NCI-H1105 (cell line): ENCODE measurements around the gene ZNF292.
A peak's percentile ranks its signal among the peaks of the same experiment; 100 is the strongest.
"Not testable (repeated sequence)": the region's sequence is repeated elsewhere in the genome, so short reads cannot be mapped to it uniquely, and the experiment has no call there.

ENCODE experiments used
- DNase-seq: peaks from one replicate; lab custom pipeline; 2025; lab: John Stamatoyannopoulos, UW

The ZNF292 gene

DNA sequence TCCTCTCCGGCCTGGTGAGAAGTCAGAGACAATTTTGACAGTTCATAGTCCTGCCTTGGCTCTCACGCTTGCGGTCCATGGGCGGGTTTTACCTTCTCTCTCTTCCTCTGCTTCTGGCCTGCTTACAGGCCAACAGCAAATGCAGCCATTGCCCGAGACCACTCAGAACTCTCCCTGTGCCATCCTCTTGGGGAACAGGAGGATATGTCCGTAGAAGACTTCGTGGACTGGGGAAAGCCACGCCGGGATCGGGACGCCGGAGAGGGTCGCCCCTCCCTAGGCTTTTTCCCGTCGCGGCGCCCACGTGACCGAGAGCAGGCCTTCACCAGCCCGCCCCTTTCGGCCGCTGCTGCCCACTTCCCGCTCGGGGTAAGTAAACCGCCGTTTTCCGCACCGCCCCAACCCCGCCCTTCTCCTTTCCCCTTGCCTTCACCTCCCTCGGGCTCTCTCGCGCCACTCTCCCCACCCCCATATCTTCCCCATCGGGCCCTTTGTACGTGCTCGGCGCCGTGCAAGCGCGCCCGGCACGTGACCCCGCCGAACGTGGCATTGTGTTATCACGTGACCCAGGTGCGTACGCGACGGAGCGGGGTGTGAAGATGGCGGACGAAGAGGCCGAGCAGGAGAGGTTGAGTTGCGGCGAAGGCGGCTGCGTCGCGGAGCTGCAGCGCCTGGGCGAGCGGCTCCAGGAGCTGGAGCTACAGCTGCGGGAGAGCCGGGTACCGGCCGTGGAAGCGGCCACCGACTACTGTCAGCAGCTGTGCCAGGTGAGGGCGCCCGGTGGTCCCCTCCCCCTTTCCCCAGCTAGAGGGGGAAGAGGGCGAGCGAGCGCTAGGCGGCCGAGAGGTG, at the start of gene ZNF292:
TSS of gene ZNF292 (plus strand) at position 573 of the 849 bp plus-strand sequence. CDS start at position 600, 27 bp downstream.
- DNase-seq, result peak; percentile 99

DNA sequence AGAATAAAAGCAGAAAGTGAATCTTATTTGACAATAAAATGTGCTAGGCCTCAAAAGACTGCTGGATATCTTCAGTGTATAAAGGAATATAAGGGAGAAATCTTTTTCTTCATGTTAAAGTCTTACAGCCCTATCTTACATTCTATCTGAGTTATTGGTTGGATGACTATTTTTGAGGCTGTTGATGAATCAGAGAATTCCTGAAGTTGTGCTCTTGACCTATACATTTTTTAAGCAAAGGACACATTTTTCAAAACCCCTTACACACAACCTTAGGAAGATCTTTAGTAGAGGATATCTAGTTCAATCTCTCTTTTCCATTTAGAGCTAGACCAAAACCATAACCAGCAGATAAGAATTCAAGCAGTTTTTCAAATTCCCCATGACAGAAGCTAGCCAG, 49.5 kb upstream of the ZNF292 start:
- DNase-seq, result no peak

DNA sequence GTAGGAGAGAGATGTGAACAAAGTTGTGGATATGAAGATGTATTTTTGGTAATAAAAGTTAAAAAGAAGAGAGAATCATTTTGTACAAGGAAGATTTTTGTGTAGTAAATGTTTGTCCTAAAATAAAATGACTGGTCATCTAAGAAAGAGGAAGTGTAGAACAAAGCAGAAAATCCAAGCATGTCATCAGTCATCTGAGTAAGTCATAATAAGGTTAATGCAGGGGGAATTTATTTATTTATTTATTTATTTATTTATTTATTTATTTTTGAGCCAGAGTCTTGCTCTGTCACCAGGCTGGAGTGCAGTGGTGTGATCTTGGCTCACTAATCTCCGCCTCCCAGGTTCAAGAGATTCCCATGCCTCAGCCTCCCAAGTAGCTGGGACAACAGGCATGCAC, 44.7 kb upstream of the ZNF292 start:
- no peak for DNase-seq

DNA sequence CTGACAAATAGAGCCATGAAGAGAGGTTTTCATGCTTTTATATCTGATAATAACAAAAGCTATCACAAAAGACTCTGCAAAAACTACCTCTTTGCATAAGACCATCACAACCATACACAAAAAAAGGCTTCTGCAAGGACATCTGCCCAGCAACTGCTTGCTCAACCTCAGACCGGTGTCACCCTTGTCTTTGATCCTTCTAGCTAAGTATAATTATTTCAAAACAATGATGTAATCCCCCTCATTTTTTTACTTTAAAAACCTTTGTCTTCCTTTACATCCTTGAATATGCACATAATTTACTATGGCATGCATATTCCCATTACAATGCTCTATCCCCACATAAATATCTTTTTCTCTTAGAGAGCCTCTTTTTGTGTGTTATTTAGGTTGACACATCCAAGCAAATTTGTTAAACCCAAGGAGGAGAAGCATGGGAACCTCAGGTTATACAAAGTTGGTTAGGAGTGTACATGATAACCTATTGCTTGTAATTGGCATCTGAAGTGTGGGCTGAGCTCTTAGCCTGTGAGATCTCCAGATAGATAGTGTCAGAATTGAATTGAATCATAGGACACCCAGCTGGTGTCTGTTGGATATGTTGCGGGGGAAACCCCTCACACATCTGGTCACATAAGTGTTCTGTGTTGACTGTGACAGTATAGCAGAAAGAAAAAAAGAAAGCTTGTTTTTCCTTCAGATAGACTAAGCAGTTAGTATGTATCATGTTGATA, 39.8 kb upstream of the ZNF292 start:
- no peak for DNase-seq

DNA sequence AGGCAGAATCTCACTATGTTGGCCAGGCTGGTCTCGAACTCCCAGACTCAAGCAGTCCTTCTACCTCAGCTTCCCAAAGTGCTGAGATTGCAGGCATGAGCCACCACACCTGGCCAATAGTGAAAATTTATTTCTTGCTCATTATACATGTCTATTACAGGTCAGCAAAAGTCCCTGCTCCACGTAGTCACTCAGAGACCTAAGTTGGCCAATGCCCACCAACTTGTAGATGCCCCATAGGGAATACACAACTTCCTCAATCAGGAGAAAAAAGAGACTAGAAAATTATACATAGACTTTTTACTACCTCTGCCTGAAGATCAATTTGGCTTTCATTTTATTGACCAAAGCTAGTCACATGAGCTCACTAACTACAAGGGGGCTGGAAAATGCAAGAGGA, 38.4 kb upstream of the ZNF292 start:
- no peak for DNase-seq

DNA sequence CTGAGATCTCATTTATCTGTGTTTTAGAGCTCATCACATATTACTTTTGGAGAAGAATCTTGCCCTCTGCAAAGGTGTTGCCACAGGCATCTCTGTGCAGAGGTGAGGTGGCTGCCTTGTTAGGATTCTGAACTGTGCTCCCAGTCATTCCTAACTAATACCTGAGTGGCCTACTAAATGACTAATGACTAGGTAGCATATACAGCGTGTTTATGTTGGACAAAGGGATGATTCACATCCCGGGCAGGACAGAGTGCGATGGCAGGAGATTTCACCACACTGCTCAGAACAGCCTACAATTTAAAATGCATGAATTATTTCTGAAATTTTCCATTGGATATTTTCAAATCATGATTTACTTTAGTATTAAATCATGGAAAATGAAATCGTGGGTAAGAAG, 37.3 kb upstream of the ZNF292 start:
- no peak for DNase-seq

DNA sequence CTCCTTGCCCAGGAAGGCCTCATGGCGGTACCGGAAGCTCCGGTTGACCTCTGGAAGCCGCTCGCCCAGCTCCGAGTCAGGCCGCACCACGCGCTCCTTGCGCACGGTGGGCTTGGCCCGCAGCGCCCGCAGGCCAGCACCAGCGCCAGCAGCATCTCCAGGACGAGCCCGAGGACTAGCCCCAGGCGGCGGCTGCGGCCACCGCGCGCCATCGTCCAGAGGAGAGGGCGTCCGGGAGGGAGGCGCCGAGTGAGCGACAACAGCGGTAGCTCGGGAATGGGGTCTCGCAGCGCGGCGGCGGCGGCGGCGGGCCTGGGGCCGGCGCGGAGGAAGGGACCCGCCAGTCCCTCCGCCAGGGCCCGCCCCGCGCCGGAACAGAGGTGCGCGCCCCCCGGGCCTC, 32.9 kb upstream of the ZNF292 start:
- no peak for DNase-seq

DNA sequence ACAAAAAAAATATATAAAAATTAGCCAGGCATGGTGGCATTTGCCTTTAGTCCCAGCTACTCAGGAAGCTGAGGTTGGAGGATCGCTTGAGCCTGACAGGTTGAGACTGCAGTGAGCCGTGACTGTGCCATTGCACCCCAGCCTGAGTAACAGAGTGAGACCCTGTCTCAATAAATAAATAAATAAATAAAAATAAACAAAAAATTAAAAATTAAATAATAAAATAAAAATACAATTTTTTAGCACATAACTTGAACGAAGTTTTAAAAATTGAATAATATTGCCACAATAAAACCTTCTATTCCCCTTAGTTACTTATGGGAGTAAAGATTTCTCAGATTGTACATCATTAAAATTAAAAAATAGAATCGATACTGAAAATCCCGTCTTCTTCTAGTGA, 31.3 kb upstream of the ZNF292 start:
- no peak for DNase-seq

DNA sequence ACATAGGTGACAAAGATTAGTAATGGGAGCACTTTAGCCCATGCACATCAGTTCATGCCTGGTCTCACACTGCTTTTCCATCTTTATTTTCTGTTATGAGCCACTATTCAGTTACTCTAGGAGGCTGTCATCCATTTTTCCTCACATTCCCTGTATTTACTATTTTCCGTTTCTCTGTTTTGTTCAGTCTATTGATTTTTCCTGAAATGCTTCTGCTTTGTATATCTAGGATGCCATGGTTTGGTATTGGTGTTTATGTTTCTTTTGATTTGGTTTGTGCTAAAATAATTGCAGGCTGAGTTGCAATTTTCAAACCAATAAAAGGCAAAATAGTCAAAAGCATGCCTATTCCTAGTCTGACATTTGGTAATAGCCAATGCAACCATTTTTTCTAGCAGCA, 28.9 kb upstream of the ZNF292 start:
- no peak for DNase-seq

DNA sequence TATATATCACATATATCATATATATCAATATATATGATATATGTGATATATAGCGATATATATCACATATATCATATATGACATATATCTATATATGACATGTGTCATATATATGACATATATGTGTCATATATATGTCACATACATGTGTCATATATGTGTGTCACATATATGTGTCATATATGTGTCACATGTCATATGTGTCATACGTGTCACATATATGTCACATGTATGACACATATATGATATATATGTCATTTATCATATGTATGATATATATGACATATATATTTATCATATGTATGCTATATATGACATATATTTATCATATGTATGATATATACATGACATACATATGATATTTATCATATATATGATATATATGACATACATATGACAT, 27.6 kb upstream of the ZNF292 start:
- DNase-seq, result no peak

DNA sequence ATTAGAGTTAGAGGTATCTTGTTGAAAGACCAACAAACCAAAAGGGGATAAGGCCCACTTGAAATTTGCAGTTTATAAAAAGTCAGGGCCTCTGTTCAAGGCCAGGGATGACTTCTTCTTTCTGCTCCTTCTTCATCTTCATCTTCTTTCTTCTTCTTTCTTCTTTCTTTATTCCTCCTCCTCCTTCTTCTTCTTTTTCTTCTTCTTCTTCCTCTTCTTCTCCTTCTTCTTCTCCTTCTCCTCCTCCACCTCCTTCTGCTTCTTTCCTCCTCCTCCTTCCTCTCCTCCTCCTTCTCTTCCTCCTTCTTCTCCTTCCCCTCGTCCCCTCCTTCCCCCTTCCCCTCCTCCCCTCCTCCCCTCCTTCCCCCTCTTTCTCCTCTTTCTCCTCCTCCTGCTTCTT, 18.4 kb upstream of the ZNF292 start:
- no peak for DNase-seq

DNA sequence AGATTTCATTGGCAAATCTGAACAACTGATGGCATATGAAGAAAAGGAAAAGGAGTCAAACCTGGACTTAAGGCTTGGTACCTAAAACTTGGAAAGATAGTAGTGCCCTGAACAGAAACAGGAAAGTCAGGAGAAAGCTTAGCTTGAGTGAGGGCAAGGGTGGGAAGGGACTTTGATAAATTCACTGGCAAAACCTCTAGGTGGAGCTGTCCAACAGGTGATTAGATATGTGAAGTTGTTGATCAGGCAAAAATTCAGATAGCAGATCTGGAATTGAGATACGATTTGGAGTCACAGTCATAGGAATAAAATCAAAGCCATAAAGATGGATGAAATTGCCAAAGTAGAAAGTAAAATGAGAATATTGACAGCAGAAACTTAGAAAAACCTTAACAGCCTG, 16.1 kb upstream of the ZNF292 start:
- peak; percentile 23 for DNase-seq

DNA sequence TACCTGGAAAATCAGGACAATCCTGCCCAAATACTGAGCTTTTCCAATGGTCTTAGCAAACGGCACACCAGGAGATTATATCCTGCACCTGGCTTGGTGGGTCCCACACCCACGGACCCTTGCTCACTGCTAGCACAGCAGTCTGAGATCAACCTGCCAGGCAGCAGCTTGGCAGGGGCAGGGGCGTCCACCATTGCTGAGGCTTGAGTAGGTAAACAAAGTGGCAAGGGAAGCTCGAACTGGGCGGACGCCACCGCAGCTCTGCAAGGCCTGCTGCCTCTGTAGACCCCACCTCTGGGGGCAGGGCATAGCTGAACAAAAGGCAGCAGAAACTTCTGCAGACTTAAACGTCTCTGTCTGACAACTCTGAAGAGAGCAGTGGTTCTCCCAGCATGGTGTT, 15.4 kb upstream of the ZNF292 start:
- DNase-seq, result not testable (repeated sequence)

DNA sequence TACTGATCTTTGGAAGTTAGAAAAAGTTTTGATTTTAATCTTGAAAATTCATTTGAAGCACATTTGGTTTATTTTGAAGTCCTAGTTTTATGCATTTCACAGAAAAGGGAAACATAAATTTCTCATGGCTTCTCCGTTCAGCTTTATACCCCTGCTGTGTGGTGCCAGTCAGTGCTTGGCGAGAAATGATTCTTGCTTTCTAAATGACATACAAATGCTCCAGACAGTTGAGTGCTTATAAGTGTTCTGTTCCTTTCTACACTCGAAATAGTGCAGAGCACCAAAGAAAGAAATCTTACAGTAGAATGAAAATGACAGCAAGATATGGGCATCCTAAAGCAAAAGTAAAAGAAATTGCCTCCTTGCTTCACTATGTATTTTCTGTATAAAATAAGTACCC, 9.0 kb upstream of the ZNF292 start:
- no peak for DNase-seq

DNA sequence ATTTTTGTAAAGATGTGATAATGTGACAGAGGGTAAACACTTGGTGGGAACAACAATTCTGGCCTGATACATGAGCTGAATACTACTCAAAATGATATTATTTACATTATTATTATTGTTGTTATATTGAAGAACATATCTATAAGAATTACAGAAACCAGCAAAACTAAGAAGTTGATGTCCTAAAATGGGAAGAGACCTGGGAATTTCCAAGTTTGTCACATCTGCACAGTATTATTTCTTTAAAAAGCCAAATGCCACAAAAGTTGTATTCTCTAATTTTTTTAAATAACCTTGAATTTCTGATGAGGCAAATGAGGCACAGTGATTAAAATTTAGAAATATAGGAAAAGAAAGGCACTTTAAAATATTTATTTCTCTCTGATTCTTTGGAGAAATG, 5.0 kb upstream of the ZNF292 start:
- DNase-seq, result no peak

DNA sequence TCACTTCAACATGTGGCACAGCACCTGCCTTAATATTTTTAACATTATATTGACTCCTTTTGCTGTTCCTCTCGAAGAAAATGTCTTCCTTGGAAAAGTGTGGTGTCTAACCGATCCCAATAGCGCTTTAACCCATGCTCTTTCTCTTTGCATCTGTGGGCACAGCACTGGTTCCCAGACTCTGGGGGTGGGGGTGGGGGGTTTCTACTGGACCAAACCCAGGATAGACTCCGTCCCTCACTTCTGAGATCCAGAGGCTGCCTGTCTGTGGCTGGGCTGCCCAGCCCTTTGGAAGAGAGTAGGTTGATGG, 3.9 kb upstream of the ZNF292 start:
- no peak for DNase-seq

DNA sequence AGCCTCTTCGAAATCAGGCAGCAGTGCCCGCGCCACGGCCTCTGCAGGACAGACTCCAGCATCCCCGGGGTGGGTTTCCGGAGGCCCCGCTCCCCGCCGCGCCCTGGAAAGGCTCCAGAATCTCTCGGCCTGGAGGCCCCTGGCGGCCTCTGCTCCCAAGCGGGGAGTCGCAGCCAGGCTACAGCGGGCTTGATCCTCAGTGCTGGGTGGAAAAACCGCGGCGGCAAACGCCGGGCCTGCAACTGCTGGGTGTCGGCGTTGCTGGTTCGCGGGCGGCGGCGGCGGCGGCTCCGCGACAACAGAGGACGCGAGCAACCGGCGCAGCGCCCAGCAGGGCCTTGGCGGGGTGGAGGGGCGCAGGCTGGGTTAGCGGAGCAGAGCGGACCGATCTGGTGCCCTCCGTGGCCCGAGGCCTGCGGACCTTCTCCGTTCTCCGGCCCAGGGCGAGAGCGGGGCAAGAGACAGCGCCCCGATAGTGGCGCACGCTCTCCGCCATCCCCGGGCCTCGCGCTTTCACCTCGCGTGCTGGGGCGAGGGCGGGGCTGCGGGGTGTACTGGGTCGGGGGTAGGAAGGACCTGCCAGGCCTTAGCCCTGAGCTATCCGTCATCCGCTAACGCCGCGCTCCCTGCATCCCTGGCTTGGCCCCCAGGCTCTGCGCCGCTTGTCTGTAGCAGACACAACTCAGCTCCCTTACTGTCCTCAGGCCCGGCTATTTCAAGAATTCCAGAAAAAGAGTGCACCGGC, 3.4 kb upstream of the ZNF292 start:
- DNase-seq, result peak; percentile 69

DNA sequence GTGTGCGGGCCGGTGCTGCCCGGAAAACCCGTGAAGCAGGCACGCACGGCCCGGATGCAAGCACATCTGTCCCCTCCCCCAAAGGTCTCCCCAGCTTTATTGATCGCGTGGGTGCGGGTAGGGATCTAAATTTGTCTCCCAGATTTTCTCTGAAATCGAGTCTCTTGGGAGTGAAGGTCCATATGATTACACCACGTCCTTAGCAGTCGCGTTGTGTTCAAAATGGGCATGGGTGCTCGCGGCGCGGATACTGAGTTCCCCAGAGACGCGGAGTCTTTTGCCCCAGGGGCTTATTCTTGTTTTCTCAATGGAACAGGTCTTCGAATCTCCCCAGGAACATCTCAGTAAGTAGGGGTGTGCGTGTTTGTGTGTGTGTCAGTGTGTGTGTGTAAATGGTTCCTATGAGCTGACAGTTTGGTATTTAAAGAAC, 2.8 kb upstream of the ZNF292 start:
- no peak for DNase-seq

DNA sequence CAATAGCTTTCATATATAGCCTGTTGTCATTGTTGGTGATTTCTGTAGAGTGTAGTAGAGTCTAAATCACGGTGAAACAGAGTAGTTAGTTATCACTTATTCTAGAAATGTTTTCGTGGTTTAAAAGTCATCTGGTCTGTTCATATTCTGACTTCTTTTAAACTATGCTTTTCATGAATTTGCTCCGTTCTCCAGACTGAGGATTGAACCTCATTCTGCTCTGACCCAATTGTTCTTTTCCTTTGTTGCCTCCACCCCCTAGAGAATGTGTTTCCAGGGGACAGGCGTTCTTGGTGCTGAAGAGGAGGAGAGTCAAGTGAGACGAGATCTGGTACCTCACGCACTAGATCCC, 748 bp upstream of the ZNF292 start:
- no peak for DNase-seq

DNA sequence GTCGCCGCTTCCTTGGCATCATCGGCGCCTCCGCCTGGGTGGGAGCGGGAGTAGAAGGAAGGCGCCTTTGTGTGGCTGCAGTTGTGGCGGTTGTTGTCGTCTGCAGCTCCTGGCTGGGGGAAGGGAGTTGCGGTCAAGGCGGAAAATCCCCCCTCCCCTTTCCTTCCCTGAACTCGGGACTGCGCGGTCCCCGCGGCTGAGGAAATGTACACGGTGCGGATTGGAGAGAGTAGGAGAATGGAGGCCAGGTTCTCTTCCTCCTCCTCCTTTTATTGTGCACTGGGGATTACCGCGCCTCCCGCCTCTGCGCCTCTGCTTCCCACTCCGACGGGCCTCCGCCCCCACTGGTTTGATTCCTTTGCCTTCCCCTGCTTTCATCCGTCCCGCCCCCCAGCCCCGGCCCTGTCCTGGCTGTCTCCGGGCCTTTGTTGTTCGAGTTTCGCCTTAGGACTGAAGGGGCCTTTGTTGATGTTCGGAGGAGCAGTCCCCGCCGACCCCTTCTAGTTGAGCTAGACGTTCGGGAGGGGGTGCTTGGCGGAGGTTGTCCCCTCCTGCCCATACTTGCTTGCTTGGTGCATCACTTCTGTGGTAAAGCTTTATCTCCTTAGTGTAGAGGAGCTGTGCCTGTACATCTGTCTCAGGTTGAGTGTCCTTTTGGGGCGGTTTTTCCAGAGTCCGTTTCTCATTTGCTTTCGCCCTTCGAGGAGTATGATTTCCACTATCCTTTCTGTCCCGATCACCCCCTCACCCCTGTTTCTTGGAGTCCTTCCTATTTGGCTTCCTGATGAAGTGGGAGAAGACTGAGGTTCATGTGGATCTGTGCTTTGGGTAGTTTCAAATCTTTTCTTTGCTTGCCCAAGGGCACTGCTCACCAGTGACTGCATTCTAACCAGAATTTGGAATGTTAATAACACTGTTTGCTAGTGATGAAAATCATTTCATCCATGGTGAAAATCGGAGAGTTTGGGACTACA, 764 bp downstream of the ZNF292 start:
- no peak for DNase-seq

DNA sequence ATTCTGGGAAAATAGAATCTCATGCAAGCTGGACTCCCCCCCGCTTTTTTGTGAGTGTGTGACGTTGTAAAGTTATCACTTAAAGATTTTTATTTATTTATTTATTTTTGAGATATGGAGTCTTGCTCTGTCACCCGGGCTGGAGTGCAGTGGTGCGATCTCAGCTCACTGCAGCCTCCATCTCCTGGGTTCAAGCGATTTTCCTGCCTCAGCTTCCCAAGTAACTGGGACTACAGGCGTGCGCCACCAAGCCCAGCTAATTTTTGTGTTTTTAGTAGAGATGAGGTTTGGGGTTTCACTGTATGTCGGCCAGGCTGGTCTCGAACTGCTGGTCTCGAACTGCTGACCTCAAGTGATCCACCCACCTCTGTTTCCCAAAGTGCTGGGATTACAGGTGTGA, 2.2 kb downstream of the ZNF292 start:
- DNase-seq, result not testable (repeated sequence)

DNA sequence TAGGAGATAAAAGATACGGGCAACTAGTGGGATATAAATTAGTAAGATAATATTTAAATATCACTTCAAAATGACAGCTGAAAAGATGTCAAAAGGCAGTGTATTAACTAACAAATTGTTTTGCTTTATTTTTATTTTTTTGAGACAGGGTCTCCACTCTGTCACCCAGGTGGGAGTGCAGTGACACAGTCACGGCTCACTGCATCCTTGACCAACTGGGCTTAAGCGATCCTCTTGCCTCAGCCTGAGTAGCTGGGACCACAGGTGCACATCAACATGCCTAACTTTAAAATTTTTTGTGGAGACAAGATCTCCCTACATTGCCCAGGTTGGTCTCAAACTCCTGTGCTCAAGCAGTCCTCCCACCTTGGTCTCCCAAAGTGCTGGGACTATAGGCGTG, 5.9 kb downstream of the ZNF292 start:
- no peak for DNase-seq
